ENCODE measurements around the gene PIERCE2.
"Not testable (repeated sequence)": the region's sequence is repeated elsewhere in the genome, so short reads cannot be mapped to it uniquely, and the experiment has no call there.

- TF ChIP-seq CTCF (conservative IDR thresholded peaks at IDR 0.05; ENCODE audit: low read depth in 2 of 2); EZH2 (IDR thresholded peaks at IDR 0.05; ENCODE audit: low read depth, unreplicated experiment); POLR2AphosphoS5 (IDR thresholded peaks at IDR 0.05; ENCODE audit: low read depth); REST (IDR thresholded peaks at IDR 0.05; ENCODE audit: unreplicated experiment); EZH2phosphoT487 (IDR thresholded peaks at IDR 0.05; ENCODE audit: unreplicated experiment); ETS1 (IDR thresholded peaks at IDR 0.05); JUNB (IDR thresholded peaks at IDR 0.05; ENCODE audit: unreplicated experiment); ZNF462 (CRISPR knock-in tag; IDR thresholded peaks at IDR 0.05); CREB1 (CRISPR knock-in tag; IDR thresholded peaks at IDR 0.05; ENCODE audit: low read depth): not testable (repeated sequence)
Observed at GRCh38 chr15:55443141-55443540, 34.8 kb downstream of the PIERCE2 start.
